Subcutaneous abdominal adipose tissue (tissue), 5 donors: ENCODE measurements around the gene GPR146.

Experiments
- H3K27ac ChIP-seq: one replicate; pipeline ENCODE4 v1.7.0; 2013; ENCODE audit warnings: low read depth, mild to moderate bottlenecking, inconsistent platforms, low read length, moderate library complexity
- H3K27me3 ChIP-seq, 5 donors: one replicate each; pipeline ENCODE4 v1.7.0; 2013; ENCODE audit warnings: low read length in 5 of 5, inconsistent platforms in 1 of 5; ENCODE audit not compliant: control insufficient read depth in 5 of 5, insufficient read depth in 4 of 5
- H3K36me3 ChIP-seq, 5 donors: one replicate each; pipeline ENCODE4 v1.7.0; 2013; ENCODE audit warnings: low read length in 5 of 5; ENCODE audit not compliant: control insufficient read depth in 5 of 5, insufficient read depth in 5 of 5
- H3K4me1 ChIP-seq, 5 donors: one replicate each; pipeline ENCODE4 v1.7.0; 2013; ENCODE audit warnings: low read length in 5 of 5, mild to moderate bottlenecking in 3 of 5, moderate library complexity in 1 of 5; ENCODE audit not compliant: control insufficient read depth in 5 of 5, insufficient read depth in 5 of 5
- H3K4me3 ChIP-seq, 5 donors: one replicate each; pipeline ENCODE4 v1.7.0; 2013; ENCODE audit warnings: low read length in 5 of 5, low read depth in 1 of 5
- H3K9ac ChIP-seq, 5 donors: one replicate each; pipeline ENCODE4 v1.7.0; 2013; ENCODE audit warnings: low read length in 5 of 5, mild to moderate bottlenecking in 4 of 5, moderate library complexity in 3 of 5
- H3K9me3 ChIP-seq, 5 donors: one replicate each; pipeline ENCODE4 v1.7.0; 2013; ENCODE audit warnings: low read length in 5 of 5; ENCODE audit not compliant: control insufficient read depth in 5 of 5
- donor health status: healthy.
- donor health status: healthy.
- donor health status: healthy.
- donor health status: healthy.
- donor health status: healthy.

Gene GPR146

DNA sequence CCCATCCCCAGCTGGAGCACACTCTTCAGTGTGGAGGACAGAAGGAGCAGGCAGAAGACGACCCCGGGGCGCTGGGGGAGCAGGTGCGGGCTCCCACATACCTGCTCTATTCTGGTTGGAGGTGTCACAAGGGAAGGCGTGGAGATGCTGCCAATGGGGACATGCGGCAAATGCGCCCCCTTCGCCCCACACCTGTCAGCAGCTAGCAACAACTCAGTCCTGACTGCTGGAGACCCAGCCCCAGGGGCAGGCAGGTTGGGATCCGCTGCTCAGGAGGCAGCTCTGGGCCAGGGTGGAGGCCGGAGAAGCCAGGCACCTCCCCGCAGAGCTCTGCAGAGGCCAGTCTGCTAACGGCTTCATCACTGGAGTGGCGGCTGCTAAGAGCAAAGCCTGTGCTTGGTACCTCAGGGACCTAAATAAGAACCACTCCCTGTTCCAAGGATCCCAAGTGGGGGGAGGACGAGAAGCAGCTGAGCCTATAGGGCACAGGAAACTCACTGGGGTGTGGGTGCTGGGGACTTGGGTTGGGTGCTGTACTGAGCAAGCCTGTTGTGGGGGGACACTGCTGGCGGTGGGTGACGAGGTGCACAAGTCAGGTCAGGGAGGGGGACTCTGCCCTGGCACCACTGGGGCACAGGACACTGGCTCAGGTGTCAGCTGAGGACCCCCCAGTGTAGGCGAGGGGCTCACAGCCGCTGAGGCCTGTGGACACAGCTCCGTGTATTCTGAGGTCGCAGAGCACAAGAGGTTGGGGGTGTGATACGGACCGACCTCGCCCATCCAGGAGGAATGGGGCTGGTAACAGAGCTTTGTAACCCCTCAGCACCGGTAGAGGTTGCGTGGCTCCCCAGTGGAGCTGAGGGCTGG is 19.2 kb upstream of the GPR146 start:
- Histone ChIP-seq H3K9me3 (no peaks in the 10 kb centered on the region), H3K27ac (no peak overlapping the region), H3K9ac (no peak overlapping the region), H3K4me1 (peaks cover 0 to 31% (median 23%) of the 10 kb centered on the region in 5 donors), H3K36me3 (peaks cover 0 to 35% (median 16%) of the 10 kb centered on the region in 5 donors), H3K27me3 (no peaks in the 10 kb centered on the region), H3K4me3 (no peak overlapping the region)

DNA sequence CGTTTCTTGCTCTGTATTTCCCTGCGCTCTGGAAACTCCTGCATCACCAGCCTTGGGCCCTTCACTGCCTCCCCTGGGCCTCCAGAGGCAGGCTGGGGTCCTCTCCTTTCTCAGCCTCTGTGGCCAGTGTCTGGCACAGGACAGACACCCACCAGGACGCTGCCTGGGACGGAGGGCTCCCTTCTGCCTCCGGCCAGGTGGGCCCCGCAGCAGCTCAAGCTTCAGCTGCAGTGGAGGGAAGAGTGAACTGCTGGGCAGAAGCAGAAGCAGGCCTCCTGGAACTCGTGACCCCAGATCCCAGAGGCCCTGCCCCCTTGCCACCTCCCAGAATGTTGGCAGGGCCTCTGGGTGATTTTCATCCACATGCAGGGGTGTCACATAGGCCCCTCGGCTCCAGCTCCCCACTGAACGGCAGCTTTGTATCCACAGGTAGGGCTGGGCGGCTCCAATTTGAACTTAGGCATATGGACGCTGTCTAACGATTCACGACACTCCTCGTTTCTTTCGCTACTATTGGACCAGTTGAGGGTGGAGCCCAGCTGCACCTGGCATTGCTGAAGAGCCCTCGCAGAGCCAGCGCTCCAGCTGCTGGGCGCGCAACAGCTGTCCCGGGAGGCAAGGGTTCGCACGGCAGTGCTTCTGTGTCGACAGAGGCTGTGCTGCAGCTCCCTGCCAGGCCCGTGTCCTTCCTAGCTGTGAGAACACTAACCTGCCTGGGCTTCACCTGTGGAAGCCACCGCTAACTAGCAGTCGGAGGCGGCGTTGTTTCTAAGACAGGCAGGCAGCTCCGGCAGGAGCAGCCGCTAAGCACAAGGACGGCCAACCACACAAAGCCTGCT is 18.4 kb upstream of the GPR146 start:
- Histone ChIP-seq H3K4me3 (no peak overlapping the region), H3K9me3 (no peaks in the 10 kb centered on the region), H3K27ac (no peak overlapping the region), H3K9ac (no peak overlapping the region), H3K4me1 (peaks cover 0 to 31% (median 24%) of the 10 kb centered on the region in 5 donors), H3K36me3 (peaks cover 0 to 29% (median 16%) of the 10 kb centered on the region in 5 donors), H3K27me3 (no peaks in the 10 kb centered on the region)

DNA sequence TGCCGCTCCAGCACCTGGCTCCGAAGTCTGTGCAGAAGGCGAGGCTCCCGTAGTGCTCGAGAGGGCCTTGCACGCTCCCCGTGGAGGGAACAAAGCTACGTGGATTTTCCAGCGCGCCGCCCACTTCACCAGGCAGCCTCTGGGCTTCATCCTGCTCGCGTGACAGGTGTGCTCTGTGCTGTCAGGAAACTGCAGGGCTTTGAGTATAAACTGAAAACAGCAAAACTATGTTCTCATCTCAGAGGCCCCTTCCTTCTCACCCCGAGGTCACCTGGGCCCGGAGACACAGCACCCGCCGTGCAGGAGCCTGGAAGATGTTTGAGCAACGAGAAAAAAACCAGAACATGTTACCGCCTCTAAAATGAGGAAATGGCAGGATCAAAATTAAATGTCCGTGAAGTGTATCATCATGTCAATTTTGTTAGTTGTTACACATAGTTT is 17.6 kb upstream of the GPR146 start:
- Histone ChIP-seq H3K36me3 (peaks cover 0 to 21% (median 14%) of the 10 kb centered on the region in 5 donors), H3K4me1 (peaks cover 0 to 31% (median 24%) of the 10 kb centered on the region in 5 donors), H3K4me3 (peak overlapping the region in 3 of 5 donors; percentile 27 to 75 (median 71)), H3K9me3 (no peaks in the 10 kb centered on the region), H3K9ac (no peak overlapping the region), H3K27me3 (no peaks in the 10 kb centered on the region), H3K27ac (no peak overlapping the region)

DNA sequence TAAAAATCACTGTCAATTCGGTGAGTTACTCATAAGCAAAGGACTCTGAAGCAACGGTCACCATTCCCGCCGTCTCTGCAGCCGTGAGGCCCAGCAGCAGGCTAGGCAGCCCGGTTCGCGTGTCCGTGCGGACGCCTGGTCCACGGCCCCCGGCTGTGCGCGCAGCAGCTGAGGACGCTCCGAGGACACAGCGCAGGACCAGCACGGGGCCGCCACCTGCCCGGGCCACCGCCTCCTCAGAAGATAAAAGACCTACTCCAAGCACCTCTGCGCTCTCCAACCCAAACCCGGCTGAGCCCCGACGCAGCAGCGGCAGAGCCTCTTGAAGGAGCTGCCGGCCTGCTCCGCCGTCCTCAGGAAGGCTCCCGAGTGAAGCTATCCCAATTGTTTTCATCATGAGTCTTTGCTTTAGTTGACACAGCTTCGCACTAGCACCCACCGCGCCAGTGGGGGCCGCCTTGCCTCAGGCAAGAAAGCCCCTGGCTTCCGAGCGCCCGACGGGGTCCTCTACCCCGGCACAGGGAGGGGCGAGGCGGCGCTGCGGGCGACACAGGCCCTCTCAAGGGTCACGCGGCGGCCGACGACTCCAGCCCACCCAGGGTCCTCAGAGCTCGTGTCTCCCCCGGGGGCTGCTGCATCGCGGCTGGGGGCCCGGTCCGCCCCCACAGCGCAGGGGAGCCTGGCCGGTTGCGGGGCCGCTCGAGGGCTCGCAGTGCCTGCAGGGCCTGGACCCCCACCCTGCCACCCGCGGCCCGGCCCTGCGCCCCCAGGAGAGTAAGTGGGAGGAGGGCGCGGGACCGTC is 16.9 kb upstream of the GPR146 start:
- Histone ChIP-seq H3K27ac (peak overlapping the region; percentile 16), H3K27me3 (no peaks in the 10 kb centered on the region), H3K4me3 (peak overlapping the region in 4 of 5 donors; percentile 57 to 75 (median 67)), H3K9me3 (no peaks in the 10 kb centered on the region), H3K36me3 (peaks cover 0 to 19% (median 14%) of the 10 kb centered on the region in 5 donors), H3K9ac (peak overlapping the region in 4 of 5 donors; percentile 25 to 72 (median 57)), H3K4me1 (peaks cover 0 to 31% (median 24%) of the 10 kb centered on the region in 5 donors)

DNA sequence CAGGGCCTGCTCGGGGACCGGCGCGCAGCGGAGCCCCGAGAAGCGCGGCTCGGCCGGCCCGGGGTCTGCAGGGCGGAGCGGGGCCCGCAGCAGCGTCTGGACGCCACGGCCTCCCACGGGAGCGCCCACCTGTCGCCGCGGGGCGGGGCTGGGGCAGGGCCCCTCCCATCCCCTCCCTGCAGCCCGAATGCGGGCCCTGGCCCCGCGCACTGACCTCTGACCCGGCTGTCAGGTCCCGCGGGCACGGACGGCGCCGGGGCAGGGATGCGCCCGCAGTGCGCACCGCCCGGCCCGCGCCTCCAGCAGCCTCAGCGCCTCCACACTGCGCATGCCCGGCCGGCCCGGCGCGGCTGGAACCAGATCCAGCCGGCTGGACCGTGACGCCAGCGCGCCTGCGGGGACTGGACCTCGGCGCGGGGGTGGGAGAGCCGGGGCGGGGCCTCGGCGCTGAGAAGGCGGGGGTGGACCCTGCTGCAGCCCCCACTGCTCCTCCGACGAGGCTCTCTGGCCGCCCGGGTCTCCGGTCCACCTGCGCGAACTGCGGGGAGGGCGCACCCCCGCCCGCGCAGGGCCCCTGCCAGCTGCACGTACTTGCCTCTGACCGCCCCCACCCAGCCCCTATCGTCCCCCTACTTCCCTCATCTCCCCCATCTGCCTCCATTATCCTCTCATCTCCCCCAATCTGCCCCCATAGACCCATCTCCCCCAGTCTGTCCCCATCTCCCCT is 16.1 kb upstream of the GPR146 start:
- H3K9me3 ChIP-seq = no peaks in the 10 kb centered on the region

DNA sequence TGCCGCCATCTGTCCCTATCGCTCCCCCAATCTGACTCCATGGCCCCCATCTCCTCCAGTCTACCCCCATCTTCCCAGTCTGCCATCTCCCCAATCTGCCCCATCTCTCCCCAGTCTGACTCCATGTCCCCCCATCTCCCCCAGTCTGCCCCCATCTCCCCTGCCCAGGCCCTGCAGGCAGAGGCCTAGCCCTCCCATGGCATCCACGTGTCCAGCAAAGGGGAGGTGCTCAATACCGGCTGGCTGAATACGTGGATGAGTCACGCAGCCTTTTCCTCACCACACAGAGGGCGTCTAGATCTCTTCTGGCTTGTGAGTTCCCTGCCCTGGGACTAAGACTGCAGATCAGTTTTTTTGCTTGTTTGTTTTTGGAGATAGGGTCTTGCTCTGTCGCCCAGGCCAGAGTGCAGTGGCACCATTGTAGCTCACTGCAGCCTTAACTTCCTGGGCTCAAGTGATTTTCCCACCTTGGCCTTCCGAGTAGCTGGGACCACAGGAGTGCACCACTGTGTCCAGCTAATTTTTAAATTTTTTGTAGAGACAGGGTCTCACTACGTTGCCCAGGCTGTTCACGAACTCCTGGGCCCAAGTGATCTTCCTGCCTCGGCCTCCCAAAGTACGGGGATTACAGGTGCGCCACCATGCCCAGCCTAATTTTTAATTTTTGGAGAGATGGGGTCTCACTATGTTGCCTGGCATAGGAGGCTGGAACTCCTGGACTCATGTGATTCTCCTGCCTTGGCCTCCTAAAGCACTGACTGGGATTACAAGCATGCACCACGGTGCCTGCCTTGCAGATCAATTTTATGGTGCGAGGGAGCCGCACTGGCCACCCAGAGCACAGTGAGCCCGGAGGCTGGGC is 15.3 kb upstream of the GPR146 start:
- Histone ChIP-seq H3K4me1 (peaks cover 0 to 31% (median 24%) of the 10 kb centered on the region in 5 donors), H3K4me3 (peak overlapping the region; percentile 45 to 75 (median 71)), H3K27me3 (no peaks in the 10 kb centered on the region), H3K9me3 (no peaks in the 10 kb centered on the region), H3K9ac (peak overlapping the region in 2 of 5 donors; percentile 41), H3K36me3 (peaks cover 0 to 17% (median 13%) of the 10 kb centered on the region in 5 donors), H3K27ac (peak overlapping the region; percentile 54)

More for the DNA sequence above, 16.1 kb upstream of the GPR146 start:
- H3K4me1 ChIP-seq = peaks cover 0 to 31% (median 24%) of the 10 kb centered on the region in 5 donors
- no peaks in the 10 kb centered on the region for H3K27me3 ChIP-seq
- H3K9ac ChIP-seq = peak overlapping the region in 3 of 5 donors; percentile 25 to 53 (median 41)
- peak overlapping the region; percentile 57 to 75 (median 71) for H3K4me3 ChIP-seq
- peak overlapping the region; percentile 54 for H3K27ac ChIP-seq
- peaks cover 0 to 17% (median 13%) of the 10 kb centered on the region in 5 donors for H3K36me3 ChIP-seq

DNA sequence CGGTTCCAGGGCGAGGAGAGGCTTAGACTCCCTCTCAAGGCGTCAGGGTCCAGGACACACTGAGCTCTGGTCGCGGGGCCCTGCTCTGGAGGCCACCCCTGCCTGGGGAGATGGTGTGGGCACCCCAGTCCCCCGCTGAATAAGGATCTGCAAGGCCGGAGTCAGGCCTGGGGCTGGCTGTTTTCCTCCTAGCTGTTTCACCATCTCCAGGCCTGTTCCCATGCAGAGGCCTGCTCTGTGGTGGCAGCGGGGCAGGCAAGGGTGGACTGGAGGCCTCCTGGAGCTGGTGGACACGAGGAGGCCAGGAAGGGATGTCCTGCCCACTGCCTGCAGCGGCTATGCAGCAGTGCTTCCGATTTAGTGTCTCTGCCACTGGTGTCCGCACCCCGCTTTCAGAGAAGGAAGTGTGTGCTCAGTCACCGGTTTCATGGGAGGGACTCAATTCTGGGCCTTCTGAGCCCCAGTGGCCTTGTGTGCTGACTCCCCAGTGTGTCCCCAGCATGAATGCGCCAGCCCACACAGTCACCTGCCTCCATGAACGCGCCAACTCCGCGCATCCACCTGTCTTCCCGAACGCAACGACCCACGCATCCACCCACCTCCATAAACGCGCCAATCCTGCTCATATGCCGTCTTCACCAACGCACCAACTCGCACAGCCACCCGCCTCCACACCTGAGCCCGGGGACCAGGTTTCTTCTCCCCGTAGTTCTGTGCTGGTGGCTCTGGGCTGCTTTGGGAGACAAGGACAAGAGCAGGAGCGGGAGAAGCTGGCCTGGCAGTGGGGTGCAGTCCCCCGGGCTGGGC is 14.5 kb upstream of the GPR146 start:
- Histone ChIP-seq H3K9ac (peak overlapping the region in 1 of 5 donors; percentile 41), H3K27me3 (no peaks in the 10 kb centered on the region), H3K27ac (no peak overlapping the region), H3K4me1 (peaks cover 0 to 31% (median 24%) of the 10 kb centered on the region in 5 donors), H3K4me3 (no peak overlapping the region), H3K9me3 (peaks cover 0 to under 1% (median 0%) of the 10 kb centered on the region in 5 donors), H3K36me3 (peaks cover 0 to 16% (median 13%) of the 10 kb centered on the region in 5 donors)
